ENCODE measurements around the gene STAMBPL1. TPM values are rescaled to one million over a fixed set of nuclear protein-coding genes. Genes with fewer than 3 reads are reported as not detected.

The STAMBPL1 gene
- total RNA-seq, 1 experiment from 2014 or later: 25.2 TPM

- TF ChIP-seq TCF7L2 (IDR thresholded peaks at IDR 0.05; ENCODE audit: low read depth, low read length) (no peak), REST (IDR thresholded peaks at IDR 0.05; ENCODE audit: insufficient read depth in 1 of 2, low read depth in 2 of 2, low read length in 1 of 2) (no peak), CTCF (IDR thresholded peaks at IDR 0.05) (no peak), POLR2AphosphoS5 (IDR thresholded peaks at IDR 0.05; ENCODE audit: low read depth, low read length) (no peak), SIN3A (IDR thresholded peaks at IDR 0.05; ENCODE audit: borderline replicate concordance, insufficient read depth, low read depth, low read length) (no peak)
- intact Hi-C loops (cut with micrococcal nuclease; ENCODE audit: unreplicated experiment): no loop called here
- peaks cover 6% of the 10 kb centered on the region; the same call in 1 of the 2 replicates for H3K4me1 ChIP-seq (ENCODE audit: control insufficient read depth, insufficient read depth, low read length)
- no peaks in the 10 kb centered on the region for H3K9me3 ChIP-seq (ENCODE audit: control insufficient read depth, insufficient read depth, low read depth, low read length)
- CTCF ChIA-PET: no interaction called here
- DNase-seq (ENCODE audit: low read depth, low spot score) (no peak), ATAC-seq (no peak)
- POLR2A ChIA-PET: no interaction called here
- H3K27ac ChIP-seq (ENCODE audit: low read length): no peak overlapping the region
- no peak overlapping the region for H3K4me3 ChIP-seq (ENCODE audit: low read depth in 2 of 2, low read length in 2 of 2)
- in situ Hi-C loops (cut with HindIII; ENCODE audit: low pct_unique_long_range_greater_than_20kb, low sequenced_read_pairs): no loop called here
- H3K27me3 ChIP-seq (ENCODE audit: control insufficient read depth, insufficient read depth, low read length): no peaks in the 10 kb centered on the region
- H3K36me3 ChIP-seq (ENCODE audit: control insufficient read depth, insufficient read depth, low read length): no peaks in the 10 kb centered on the region
- no TSS peak for BruUV-seq (replicated peaks)
Observed at GRCh38 chr10:88926566-88927415, 46.7 kb downstream of the STAMBPL1 start.

- in situ Hi-C loops (cut with HindIII; ENCODE audit: low pct_unique_long_range_greater_than_20kb, low sequenced_read_pairs): no loop called here
- Histone ChIP-seq H3K9me3 (ENCODE audit: control insufficient read depth, insufficient read depth, low read depth, low read length) (no peaks in the 10 kb centered on the region), H3K36me3 (ENCODE audit: control insufficient read depth, insufficient read depth, low read length) (no peaks in the 10 kb centered on the region), H3K27me3 (ENCODE audit: control insufficient read depth, insufficient read depth, low read length) (no peaks in the 10 kb centered on the region), H3K4me1 (ENCODE audit: control insufficient read depth, insufficient read depth, low read length) (peaks cover 8% of the 10 kb centered on the region), H3K27ac (ENCODE audit: low read length) (no peak overlapping the region), H3K4me3 (ENCODE audit: low read depth in 2 of 2, low read length in 2 of 2) (no peak overlapping the region)
- no TSS peak for BruUV-seq (replicated peaks)
- intact Hi-C loops (cut with micrococcal nuclease; ENCODE audit: unreplicated experiment): no loop called here
- CTCF ChIA-PET: no interaction called here
- ATAC-seq (no peak), DNase-seq (ENCODE audit: low read depth, low spot score) (no peak)
- TF ChIP-seq POLR2AphosphoS5 (IDR thresholded peaks at IDR 0.05; ENCODE audit: low read depth, low read length) (no peak), REST (IDR thresholded peaks at IDR 0.05; ENCODE audit: insufficient read depth in 1 of 2, low read depth in 2 of 2, low read length in 1 of 2) (no peak), SIN3A (IDR thresholded peaks at IDR 0.05; ENCODE audit: borderline replicate concordance, insufficient read depth, low read depth, low read length) (no peak), TCF7L2 (IDR thresholded peaks at IDR 0.05; ENCODE audit: low read depth, low read length) (no peak), CTCF (IDR thresholded peaks at IDR 0.05) (no peak)
- POLR2A ChIA-PET: no interaction called here
Observed at GRCh38 chr10:88927416-88927690, 47.3 kb downstream of the STAMBPL1 start.
